Spleen (tissue), 7 donors: ENCODE results near the gene ERBB2.

Source experiments
- POLR2A ChIP-seq, 3 donors: fragments of 450-650 bp; IDR thresholded peaks; one replicate each; pipeline ENCODE4 v1.5.1; 2017; ENCODE audit warnings: antibody characterized with exemption in 3 of 3, mild to moderate bottlenecking in 1 of 3
- TF ChIP-seq, protein P1 (sequence below), 11 experiments: fragments of 200-600 bp in 7 of 11; fragments of 450-650 bp in 4 of 11; sonication (generic) in 4 of 11; IDR thresholded peaks in 8 of 11; conservative IDR thresholded peaks in 3 of 11; 1 replicate in 7 of 11; 2 replicates in 4 of 11; pipeline versions ENCODE4 v1.4.0 to v1.8.0; 2016 to 2021; ENCODE audit warnings: antibody characterized with exemption in 11 of 11, inconsistent platforms in 4 of 11, mild to moderate bottlenecking in 1 of 11
- donor health status: DM: no; HTN: no; CAD: no; lungs with moderate emphysema.
- donor health status: DM: no; HTN: no; CAD: no.
- donor health status: DM: no; HTN: no; CAD: no.

- TF ChIP-seq, protein P1, sequence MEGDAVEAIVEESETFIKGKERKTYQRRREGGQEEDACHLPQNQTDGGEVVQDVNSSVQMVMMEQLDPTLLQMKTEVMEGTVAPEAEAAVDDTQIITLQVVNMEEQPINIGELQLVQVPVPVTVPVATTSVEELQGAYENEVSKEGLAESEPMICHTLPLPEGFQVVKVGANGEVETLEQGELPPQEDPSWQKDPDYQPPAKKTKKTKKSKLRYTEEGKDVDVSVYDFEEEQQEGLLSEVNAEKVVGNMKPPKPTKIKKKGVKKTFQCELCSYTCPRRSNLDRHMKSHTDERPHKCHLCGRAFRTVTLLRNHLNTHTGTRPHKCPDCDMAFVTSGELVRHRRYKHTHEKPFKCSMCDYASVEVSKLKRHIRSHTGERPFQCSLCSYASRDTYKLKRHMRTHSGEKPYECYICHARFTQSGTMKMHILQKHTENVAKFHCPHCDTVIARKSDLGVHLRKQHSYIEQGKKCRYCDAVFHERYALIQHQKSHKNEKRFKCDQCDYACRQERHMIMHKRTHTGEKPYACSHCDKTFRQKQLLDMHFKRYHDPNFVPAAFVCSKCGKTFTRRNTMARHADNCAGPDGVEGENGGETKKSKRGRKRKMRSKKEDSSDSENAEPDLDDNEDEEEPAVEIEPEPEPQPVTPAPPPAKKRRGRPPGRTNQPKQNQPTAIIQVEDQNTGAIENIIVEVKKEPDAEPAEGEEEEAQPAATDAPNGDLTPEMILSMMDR (IDR thresholded peaks at IDR 0.05 in 8 of 11, conservative IDR thresholded peaks at IDR 0.05 in 3 of 11): no peak
- no peak for TF ChIP-seq POLR2A (IDR thresholded peaks at IDR 0.05)
These were observed 14.4 kb downstream of the ERBB2 start for GRCh38 chr17:39714234-39714633.
